Epithelial cell of proximal tubule (primary cell): ENCODE results near the gene SCRN2. TPM values are rescaled to one million over a fixed set of nuclear protein-coding genes. Genes with fewer than 3 reads are reported as not detected.

Source experiments
- DNase-seq: peaks from one replicate; pipeline ENCODE4 v3.0.0-alpha.2; 2011; ENCODE audit warnings: low read depth
- H3K4me3 ChIP-seq: 2 replicates; pipeline ENCODE4 v1.5.1; 2011; ENCODE audit warnings: low read depth, mild to moderate bottlenecking, low read length
- total RNA-seq: library from RNA; depleted of rRNA; stranded (reverse); fragments of >200 nt; gene quantifications from 2 replicates; pipeline ENCODE4 v1.2.3, GENCODE V29; 2015
- TF ChIP-seq, protein P1 (sequence below): conservative IDR thresholded peaks from 2 replicates; pipeline ENCODE4 v1.5.1; 2012; ENCODE audit warnings: low read depth, mild to moderate bottlenecking, low read length

SCRN2 gene
- 21.2 and 24.5 TPM in 2 replicates for total RNA-seq

DNA sequence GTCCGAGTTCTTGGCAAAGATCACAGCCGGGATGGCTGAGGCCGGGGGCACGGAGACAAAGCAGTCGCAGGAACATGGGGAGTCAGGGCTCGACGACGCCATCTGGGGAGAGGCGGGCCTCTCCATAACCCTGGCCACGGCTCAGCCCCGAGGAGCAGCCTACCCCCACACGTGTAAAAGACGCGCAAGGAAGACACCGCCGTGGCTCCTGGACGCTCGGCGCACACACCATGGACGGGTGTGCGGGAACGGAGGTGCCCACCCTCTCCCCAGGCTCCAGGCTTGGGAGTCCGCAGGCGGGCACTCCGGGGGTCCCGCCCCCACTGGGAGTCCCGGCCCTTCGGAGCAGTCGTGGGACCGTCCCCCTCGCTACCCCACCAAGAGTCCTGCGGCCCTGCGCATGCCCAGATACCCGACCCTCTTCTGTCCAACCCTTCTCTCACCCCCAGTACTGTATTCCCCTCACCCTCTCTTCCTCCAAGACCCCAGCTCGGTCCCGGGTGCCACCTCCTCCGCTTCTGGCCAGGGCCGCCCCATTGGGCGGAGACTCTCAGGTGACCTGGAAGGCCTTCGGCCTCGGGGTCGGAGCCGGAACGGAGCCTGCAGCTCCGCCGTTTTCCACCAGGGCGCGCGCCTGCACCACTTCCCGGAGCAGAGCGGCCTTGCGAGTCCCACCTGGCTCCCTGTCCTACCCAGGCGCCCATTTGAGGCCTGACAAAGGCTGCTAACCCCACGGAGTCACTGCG, at the start of gene SCRN2:
TSS of gene SCRN2 (minus strand) at position 532 of the 746 bp plus-strand sequence. CDS start at position 102, 430 bp downstream.
- DNase-seq: no peak
- peak within 1 kb of the TSS; percentile 84 for H3K4me3 ChIP-seq
- TF ChIP-seq, protein P1, sequence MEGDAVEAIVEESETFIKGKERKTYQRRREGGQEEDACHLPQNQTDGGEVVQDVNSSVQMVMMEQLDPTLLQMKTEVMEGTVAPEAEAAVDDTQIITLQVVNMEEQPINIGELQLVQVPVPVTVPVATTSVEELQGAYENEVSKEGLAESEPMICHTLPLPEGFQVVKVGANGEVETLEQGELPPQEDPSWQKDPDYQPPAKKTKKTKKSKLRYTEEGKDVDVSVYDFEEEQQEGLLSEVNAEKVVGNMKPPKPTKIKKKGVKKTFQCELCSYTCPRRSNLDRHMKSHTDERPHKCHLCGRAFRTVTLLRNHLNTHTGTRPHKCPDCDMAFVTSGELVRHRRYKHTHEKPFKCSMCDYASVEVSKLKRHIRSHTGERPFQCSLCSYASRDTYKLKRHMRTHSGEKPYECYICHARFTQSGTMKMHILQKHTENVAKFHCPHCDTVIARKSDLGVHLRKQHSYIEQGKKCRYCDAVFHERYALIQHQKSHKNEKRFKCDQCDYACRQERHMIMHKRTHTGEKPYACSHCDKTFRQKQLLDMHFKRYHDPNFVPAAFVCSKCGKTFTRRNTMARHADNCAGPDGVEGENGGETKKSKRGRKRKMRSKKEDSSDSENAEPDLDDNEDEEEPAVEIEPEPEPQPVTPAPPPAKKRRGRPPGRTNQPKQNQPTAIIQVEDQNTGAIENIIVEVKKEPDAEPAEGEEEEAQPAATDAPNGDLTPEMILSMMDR: peak; percentile 88

DNA sequence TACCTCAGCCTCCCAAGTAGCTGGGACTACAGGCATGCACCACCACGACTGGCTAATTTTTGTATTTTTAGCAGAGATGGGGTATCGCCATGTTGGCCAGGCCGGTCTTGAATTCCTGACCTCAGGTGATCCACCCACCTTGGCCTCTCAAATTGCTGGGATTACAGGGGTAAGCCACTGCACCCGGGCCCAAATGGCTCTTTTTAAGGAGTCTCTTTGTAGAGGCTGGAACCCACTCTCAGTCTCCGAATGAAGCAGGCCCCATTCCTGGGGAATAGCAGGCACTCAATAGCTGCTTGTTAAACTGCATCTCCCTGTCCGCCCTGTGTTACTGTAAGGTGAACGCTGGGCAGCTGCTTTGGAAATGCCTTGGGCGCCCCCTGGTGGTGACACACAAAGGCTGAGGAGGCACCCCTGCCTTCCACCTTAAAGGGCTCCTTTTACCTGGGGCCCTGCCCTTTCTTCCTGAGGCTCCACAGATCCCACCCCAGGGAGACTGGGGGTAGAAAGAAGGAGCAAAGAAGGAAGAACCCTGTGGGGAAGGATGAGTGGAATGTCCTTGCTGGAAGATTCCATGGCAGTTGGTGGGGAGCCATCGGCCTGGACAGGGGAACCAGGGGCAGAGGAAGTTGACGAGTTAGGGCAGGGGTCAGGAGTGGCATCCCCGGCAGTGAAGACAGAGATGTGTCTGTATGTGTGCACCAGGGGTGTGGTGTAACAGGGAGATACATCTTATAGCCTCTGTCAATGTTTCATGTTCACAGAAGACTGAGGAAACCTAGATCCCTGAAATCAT, 48.9 kb upstream of the SCRN2 start:
- H3K4me3 ChIP-seq: no peak overlapping the region
- no peak for DNase-seq
- TF ChIP-seq, protein P1: peak; percentile 96

DNA sequence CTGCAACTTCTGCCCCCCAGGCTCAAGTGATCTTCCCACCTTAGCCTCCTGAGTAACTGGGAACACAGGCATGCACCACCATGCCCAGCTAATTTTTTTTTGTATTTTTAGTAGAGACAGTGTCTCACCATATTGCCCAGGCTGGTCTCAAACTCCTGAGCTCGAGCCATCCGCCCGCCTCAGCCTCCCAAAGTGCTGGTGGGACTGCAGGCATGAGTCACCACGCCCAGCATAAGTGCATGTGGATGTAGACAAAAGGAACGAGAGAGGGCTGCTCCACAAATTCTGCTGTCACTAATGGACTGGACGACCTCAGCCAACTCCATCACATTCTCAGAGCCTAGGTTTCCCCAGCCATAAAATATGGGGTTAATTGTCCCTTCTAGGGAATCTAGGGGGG, 47.2 kb upstream of the SCRN2 start:
- no peak for DNase-seq
- TF ChIP-seq, protein P1: no peak
- H3K4me3 ChIP-seq: no peak overlapping the region

DNA sequence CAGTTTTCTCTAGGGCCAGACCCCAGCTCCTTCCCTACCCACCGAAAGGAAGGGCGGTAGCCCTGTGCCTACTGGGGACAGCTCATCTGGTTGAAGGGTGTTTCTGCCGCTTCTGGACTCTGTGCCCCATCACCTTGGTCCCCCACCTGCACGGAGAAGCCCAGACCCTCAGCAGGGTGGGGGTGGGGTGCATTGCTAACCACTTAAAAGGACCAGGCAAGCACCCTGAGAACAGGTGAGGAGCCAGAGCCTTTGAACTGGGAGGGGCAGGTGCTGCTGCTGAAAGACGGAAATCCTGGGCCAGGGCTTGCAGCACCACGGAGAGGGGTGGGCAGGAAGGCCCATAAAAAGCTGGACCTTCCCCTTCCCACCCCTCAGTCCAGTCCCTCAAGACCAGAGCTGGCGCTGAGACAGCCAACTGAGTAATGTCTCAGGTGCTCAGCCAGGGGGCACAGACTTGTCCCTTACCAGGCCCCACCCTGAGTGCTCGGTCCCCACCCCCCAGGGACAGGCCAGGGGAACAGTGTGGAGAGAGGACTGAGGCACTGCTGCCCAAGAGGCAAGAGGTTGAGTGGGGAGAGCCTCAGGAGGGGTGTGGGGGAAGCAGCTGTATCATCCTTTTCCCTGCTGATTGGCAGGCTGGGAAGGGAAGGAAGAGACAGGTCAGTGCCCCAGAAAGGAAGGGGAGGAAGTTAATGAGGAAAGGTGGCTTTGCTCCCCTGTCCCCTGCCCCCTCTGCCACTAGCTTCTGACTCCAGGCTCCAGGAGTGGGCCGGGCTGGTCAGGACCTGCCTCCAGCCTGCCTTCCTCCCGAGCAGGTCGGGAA, 44.0 kb upstream of the SCRN2 start:
- H3K4me3 ChIP-seq: no peak overlapping the region
- TF ChIP-seq, protein P1: no peak
- no peak for DNase-seq

DNA sequence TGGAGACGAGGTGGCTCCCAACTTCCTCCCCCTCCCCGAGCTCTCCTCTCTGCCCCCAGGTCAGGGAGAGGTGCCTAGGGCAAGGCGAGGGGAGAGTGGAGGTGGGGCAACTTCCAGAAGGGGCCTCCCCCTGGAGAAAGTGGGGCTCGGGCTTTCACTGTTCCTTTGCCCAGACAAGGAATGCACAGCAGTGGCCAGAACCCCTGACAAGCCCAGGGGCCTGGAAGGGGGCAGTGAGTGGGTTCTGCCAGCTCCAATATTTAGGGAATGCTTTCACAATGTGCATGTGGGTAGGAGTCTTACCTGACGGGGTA, 43.3 kb upstream of the SCRN2 start:
- TF ChIP-seq, protein P1: no peak
- no peak for DNase-seq
- no peak overlapping the region for H3K4me3 ChIP-seq

DNA sequence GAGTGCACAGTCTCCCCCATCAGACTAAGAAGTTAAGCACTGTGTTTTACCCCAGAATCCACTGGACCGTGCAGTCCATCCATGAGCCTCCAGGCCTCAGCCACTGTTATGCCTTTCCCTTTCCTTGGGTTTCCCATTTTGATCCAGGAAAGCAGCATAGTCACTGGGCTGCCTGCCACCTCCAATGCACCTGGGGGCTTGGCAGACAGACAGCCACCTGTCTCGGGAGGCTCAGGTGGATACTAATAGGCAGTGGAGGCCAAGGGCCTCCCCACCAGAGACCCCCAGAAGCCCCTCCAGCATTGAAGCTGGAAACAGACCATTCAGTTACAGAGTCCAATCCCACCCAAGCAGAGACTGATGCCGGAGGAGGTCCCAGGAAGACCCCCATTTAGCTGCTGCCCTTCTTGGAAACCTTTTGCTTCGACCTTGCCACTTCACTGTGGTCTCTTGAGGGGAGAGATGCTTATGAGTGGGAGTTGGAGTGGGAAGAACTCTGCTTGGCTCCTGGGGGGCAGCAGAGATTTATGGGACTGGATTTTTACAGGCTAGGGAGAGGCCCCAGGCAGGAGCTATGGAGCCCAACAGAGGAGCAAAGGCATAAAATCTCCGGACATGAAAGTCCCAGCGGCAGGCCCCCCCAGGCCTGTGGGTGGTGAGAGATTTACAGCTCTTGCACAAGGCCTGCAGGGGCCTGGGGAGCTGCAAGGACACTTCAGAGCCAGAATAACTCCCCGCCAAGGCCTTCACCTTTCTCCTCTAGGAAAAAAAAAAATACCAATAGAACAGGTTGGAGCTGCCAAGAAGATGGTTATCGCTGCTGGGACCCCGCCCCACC, 42.7 kb upstream of the SCRN2 start:
- H3K4me3 ChIP-seq: no peak overlapping the region
- DNase-seq: no peak
- TF ChIP-seq, protein P1: no peak
